Left kidney (tissue), 2 donors: ENCODE data around the gene PDCD1. TPM values are rescaled to one million over a fixed set of nuclear protein-coding genes. Genes with fewer than 3 reads are reported as not detected.

Source experiments
- DNase-seq: peaks from one replicate; pipeline ENCODE4 v3.0.0-alpha.2; 2013
- polyA plus RNA-seq: library from polyadenylated mRNA; unstranded; fragments of 120-200 nt; gene quantifications from one replicate; pipeline ENCODE4 v1.2.1, GENCODE V29; 2013; ENCODE audit not compliant: insufficient read length

PDCD1 gene
- polyA plus RNA-seq, 1 donor = 0.13 TPM

DNA sequence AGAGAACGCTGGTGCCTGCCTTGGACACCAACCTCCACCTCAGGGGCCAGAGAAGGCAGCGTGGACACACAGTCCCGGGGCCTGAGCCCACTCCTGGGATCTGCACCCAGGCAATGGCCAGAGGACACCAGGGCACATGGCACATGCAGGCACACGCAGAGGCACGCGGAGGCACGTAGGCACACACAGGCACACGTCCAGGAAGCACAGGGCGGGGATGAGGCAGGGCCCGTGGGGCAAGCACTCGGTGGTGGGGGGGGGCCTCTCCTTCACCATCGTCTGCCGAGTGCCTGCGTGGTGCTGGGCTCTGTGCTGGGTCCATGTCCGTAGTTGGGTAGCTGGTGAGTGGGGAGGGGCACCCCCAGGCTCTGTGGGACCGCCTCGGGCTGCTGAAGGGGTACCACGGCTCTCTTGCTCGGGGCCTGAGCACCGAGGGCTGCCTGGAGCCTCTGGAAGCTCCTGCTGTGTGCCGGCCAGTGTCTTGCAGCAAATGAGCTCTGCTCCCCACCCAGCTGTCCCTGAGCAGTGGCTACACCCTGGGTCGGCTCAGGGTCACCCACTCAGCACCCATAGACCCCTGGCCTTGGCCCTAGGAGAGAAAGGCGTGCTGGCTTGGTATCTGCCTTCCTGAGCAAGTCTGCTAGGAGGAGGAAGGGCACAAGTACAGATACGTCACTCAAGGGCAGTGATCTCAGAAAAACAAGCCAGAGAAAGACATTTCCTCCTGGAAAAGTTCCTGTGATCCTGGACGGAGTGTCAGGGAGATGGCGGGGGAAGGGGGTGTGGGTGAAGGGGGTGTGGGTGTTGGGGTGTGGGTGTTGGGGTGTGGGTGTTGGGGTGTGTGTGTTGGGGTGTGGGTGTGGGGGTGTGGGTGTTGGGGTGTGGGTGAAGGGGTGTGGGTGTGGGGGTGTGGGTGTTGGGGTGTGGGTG lies 37.3 kb upstream of the PDCD1 start:
- DNase-seq = no peak

DNA sequence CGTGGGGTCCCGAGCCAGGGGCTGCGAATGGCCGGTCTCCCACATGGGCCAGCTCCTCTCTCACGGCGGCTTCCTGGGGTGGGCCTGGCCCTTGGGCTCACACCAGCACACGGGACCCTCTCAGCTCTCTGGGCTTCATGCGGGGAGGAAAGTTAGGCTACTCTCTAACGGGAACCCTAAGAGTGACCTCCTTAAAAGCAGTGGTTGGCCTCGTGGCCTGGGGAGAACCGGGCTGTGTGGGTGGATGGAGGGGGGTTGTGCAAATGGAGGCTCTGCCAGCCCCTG lies 36.7 kb upstream of the PDCD1 start:
- DNase-seq = no peak

DNA sequence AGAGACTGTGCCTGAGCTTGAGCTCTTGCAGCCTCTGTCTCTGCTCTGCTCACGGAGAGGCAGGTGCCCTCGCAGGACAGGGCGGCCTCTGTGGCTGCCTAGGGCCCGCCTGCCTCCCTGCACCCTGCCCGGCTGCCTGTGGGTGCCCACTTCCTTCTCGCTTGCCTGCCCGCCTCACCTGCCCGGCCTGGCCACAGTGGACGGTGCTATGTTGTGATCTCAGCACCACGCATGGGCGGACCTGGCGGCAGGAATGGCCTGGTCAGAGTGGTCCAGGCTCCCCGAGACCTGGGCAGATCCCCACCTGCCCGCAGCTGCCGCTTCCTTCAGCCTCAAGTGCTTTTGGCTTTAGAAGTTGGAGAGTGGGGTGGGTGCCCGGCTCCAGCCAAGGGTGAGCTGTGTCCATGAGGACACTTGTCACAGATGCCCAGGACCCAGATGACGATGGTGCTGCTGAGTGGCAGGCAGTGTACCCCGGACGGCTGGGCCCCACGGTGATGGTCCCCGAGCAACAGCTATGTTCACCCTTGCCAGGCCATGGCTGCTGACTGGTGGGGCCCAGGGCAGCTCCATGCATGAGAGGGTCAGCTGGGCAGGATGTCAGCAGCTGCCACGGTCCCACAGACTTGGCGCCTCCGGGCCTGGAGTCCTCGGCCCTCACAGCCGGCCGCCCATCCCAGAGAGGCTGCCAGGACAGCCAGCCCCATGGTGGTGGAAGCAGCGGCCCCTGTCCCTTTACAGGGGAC lies 36.2 kb upstream of the PDCD1 start:
- DNase-seq = no peak

- DNase-seq = no peak
These were observed 35.5 kb upstream of the PDCD1 start for GRCh38 chr2:241894056-241894641.

DNA sequence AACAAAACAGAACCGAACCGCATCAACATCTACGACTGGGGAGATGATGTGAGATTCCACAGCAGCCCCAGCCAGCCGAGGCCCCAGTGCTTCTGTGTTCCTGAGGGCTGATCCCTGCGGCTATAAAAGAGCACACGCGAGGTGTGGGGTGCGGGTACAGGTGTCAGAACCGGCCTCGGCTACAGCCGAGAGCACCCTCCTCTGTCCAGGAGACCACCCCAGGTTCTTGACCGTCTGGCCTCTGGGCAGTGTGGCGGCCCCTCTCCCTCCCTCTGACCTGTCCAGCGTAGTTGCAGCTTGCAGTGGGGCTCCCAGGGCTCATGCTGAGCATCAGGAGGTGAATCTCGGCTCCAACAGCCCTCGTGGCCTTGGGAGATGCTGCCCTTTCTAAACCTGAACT lies 34.6 kb upstream of the PDCD1 start:
- DNase-seq = no peak

DNA sequence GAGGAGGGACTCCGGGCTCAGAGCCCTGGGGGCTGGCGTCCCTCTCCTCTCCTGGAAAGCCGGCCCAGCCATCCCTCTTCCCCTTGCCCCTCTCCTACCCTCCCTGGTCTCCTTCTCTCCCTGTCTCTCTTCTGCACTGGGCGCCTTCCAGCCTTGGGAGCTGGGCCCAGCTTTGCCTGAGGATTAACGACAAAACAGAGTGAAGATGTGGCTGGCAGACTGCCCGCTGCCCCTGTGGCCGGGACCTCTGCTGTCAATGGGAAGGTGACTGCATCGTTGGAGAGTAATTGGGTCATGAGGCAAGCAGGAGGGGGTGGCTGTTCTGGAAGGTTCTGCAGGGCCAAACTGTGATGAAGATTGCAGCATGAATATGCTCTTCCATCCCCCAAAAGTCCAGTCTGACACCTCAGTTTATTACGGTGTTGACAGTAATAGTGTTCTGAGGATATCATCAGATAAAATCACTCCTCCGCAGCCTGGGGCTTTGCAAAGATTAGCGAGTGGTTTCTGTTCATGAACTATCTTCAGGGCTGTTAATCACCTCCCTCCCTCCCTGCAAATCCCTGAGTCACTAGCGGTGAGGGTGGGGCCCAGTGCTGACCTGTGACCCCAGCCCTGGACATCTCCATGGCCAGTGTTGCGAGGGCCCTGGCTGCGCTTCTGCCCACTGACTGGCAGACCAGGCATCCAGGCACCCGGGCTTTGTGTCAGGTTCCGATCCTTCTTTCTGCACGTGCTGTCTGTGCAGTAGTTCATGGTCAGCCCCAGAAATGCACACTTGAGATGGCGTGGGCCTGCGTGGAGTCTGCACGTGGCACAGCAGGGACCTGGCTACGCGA lies 33.8 kb upstream of the PDCD1 start:
- no peak for DNase-seq

GRCh38 chr2:241891988-241892298 lies 33.2 kb upstream of the PDCD1 start:
- no peak for DNase-seq

- DNase-seq = no peak
These were observed 32.8 kb upstream of the PDCD1 start for GRCh38 chr2:241891315-241891987.

DNA sequence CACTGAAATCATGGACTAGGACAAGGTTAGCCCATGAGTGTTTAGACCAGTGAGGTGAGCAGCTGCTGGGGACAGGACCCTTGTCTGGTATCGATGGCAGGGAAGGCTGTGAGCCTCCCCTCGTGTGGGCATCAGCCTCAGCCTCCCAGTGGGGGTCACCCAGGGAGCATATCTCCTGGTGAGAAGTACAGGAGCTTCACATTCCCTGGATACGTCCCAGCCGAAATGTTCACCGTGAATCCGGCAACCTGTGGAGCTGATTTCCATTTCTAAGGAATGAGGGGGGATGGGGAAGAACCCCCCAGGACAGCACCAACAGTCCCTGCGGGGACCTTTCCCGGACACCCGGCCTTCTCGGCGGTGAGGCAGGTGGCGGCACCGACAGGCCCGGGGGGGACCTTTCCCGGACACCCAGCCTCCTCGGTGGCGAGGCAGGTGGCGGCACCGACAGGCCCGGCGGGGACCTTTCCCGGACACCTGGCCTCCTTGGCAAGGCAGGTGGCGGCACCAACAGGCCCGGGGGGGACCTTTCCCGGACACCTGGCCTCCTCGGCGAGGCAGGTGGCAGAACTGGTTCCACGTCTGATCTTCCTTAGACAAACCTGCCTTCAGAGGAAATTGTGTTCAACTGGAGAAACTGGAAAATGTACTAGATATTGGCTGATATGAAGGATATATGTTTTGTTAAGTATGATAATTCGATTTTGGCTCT lies 32.0 kb upstream of the PDCD1 start:
- DNase-seq = no peak

- DNase-seq = no peak
These were observed 29.9 kb upstream of the PDCD1 start for GRCh38 chr2:241888641-241889040.

DNA sequence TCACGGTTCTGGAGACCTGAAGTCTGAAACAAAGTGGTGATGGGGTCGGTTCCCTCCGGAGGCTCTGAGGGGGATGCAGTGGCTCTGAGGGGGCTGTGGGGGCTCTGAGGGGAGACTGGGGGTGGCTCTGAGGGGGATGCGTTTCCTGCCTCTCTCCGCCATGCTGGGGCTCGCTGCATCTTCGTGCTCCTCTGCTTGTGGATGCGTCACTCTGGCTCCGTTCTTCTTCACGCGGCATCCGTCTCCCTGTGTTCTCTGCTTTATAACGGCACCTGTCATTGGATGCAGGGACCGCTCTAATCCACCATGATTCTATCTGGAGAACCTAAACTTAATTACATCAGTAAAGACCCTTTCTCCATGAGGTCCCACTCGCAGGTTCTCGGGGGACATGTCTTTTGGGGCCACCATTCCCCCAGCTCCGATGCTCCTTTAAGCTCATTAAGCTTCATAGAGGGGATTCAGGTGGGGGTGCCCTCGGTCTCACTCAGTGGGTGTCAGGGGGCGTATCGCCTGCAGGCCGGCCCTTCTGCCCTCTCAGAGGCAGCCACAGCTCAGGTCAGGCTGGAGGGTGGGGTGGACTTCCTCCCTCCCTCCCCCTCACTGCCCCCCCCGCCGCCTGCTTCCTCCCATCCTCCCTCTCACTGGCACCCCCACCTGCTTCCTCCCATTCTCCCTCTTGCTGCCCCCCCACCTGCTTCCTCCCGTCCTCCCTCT lies 29.3 kb upstream of the PDCD1 start:
- no peak for DNase-seq

DNA sequence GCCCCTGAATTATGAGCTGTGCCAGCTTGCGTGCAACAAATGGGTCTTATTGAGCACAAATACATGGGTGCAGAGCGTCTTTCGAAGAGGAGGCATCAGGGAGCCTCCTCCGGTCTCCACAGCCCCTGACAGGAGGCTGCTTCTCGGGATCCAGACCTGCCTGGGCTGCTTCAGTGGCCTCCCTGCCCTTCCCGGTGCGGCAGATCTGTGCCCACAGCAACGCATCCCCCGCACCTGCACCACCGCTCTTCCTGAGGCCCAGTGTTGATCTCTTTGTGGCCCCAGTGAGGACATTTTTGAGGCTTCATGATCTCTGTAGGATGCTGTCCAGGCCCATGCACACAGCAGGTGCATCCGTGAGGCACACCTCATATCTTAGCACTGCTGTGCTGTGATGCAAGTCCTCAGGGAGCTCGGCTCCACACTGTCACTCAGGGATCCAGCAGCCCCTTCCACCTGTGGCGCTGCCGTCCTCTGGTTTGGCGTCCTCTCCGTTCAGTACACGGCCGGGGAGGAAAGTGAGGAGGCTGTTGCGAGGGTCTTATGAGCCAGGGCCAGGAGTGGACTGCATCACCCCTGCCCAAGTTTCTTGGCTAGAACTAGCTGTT lies 28.2 kb upstream of the PDCD1 start:
- no peak for DNase-seq

- no peak for DNase-seq
These were observed 27.4 kb upstream of the PDCD1 start for GRCh38 chr2:241885946-241886643.

DNA sequence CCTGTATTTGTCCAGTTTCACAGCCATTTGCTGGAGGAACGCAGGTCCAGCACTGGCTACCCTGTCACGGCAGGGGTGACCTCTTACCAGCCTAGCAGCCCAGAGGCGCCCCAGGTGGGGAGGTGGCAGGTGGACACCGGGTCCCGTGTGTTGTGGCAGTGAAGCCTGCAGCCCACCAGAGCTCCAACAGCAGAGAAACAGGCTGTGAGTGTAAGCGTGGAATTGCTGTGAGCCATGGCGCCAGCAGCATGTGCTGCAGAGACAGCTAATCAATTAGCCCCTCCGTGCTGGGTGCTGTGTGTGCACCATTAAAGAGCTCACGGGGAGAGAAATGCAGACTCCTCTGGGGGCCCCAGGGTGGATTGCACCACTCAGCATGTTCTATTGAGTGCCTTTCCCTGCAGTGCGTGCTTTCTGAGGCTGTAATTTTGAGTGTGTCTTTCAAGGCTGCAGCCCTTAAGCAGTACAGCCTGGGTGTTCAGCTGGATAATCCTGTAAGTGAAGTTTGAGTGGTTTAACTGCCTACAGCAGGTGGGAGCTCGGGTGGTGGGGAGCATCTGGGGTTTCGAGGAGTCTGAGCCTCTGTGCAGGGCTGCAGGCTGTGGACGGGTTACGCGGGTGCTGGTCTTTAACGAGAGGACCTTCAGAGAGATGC lies 26.7 kb upstream of the PDCD1 start:
- DNase-seq = no peak

GRCh38 chr2:241884951-241885290 lies 26.2 kb upstream of the PDCD1 start:
- no peak for DNase-seq

GRCh38 chr2:241882091-241882625 lies 23.5 kb upstream of the PDCD1 start:
- DNase-seq = no peak

GRCh38 chr2:241880311-241881073 lies 21.8 kb upstream of the PDCD1 start:
- no peak for DNase-seq

GRCh38 chr2:241879326-241879725 lies 20.6 kb upstream of the PDCD1 start:
- DNase-seq = no peak
